ENCODE results near the gene SOX9.

The SOX9 gene

GRCh38 chr17:72120642-72121163, at the start of gene SOX9:
Gene SOX9, plus strand, starts transcription at chr17:72121020. Its CDS starts 372 bp downstream, at chr17:72121392.
- DNase-seq (ENCODE audit: low spot score) = peak; percentile 100

GRCh38 chr17:72071330-72071729, 49.5 kb upstream of the SOX9 start:
- DNase-seq (ENCODE audit: low spot score) = no peak

GRCh38 chr17:72075995-72076677, 44.7 kb upstream of the SOX9 start:
- no peak for DNase-seq (ENCODE audit: low spot score)

- DNase-seq (ENCODE audit: low spot score) = no peak
Measured at GRCh38 chr17:72076678-72077030, 44.2 kb upstream of the SOX9 start.

GRCh38 chr17:72077326-72077960, 43.4 kb upstream of the SOX9 start:
- no peak for DNase-seq (ENCODE audit: low spot score)

GRCh38 chr17:72079700-72080099, 41.1 kb upstream of the SOX9 start:
- no peak for DNase-seq (ENCODE audit: low spot score)

- no peak for DNase-seq (ENCODE audit: low spot score)
Measured at GRCh38 chr17:72087876-72088275, 32.9 kb upstream of the SOX9 start.

- DNase-seq (ENCODE audit: low spot score) = no peak
Measured at GRCh38 chr17:72089453-72089987, 31.3 kb upstream of the SOX9 start.

- DNase-seq (ENCODE audit: low spot score) = no peak
Measured at GRCh38 chr17:72090108-72090507, 30.7 kb upstream of the SOX9 start.

GRCh38 chr17:72092710-72093322, 28.0 kb upstream of the SOX9 start:
- peak; percentile 43 for DNase-seq (ENCODE audit: low spot score)

- no peak for DNase-seq (ENCODE audit: low spot score)
Measured at GRCh38 chr17:72093707-72094106, 27.1 kb upstream of the SOX9 start.

- DNase-seq (ENCODE audit: low spot score) = no peak
Measured at GRCh38 chr17:72095316-72095715, 25.5 kb upstream of the SOX9 start.

GRCh38 chr17:72097144-72097543, 23.7 kb upstream of the SOX9 start:
- no peak for DNase-seq (ENCODE audit: low spot score)

GRCh38 chr17:72099919-72100318, 20.9 kb upstream of the SOX9 start:
- no peak for DNase-seq (ENCODE audit: low spot score)

GRCh38 chr17:72100470-72100869, 20.4 kb upstream of the SOX9 start:
- no peak for DNase-seq (ENCODE audit: low spot score)

GRCh38 chr17:72101526-72101925, 19.3 kb upstream of the SOX9 start:
- DNase-seq (ENCODE audit: low spot score) = no peak

GRCh38 chr17:72102366-72102765, 18.5 kb upstream of the SOX9 start:
- no peak for DNase-seq (ENCODE audit: low spot score)

- DNase-seq (ENCODE audit: low spot score) = no peak
Measured at GRCh38 chr17:72104164-72104862, 16.5 kb upstream of the SOX9 start.

GRCh38 chr17:72104863-72105234, 16.0 kb upstream of the SOX9 start:
- DNase-seq (ENCODE audit: low spot score) = no peak

GRCh38 chr17:72107100-72107499, 13.7 kb upstream of the SOX9 start:
- no peak for DNase-seq (ENCODE audit: low spot score)

GRCh38 chr17:72110231-72110941, 10.4 kb upstream of the SOX9 start:
- DNase-seq (ENCODE audit: low spot score) = no peak

- no peak for DNase-seq (ENCODE audit: low spot score)
Measured at GRCh38 chr17:72110942-72111318, 9.9 kb upstream of the SOX9 start.
